ENCODE measurements around the gene SLC27A2.

Gene SLC27A2

DNA sequence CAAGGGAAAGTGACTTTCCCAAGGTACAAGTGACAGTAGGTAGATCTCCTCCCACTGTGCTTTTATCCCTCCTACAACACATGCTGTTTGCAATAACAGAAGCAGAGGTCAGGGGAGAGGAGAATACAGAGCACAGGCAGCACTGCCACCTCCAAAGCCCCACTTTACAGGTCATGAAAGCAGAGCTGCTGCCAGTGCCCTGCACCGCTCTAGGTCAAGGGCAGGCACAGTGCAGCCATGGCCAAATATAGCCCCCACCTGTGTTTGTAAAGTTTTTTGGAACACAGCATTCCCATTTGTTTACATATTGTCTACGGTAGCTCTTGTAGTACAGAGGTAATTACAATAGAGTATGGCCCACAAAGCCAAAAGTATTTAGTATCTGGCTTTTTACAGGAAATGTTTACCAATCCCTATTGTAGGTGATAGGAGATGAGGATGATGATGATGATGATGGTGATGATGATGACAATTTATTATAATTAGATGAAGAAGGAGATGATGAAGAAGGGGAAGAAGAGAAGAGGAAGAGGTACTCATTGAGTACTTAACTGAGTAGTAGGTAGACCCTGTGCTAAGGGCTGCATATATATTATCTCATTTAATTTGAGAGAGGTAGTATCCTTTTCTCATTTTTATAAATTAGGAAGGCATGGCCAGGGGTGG lies 63.1 kb downstream of the SLC27A2 start:
- DNase-seq, result no peak

DNA sequence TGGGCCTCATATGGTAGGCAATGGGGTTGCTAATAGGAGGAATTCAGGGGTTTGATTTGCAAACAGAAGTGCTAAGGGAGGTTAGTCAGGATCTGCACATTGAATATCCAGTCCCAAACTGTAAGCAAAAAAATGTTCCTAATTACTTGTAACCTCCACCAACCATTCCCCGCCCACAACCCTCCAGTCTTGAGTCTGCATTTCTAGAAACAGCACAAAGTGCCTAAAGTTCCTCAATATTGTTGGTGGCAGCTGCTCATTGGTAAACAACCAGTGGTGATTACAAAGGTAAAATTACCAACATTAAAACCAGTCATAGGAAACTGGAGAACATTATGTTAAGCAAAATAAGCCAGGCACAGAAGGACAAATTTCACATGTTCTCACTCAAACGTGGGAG lies 64.6 kb downstream of the SLC27A2 start:
- DNase-seq, result no peak

DNA sequence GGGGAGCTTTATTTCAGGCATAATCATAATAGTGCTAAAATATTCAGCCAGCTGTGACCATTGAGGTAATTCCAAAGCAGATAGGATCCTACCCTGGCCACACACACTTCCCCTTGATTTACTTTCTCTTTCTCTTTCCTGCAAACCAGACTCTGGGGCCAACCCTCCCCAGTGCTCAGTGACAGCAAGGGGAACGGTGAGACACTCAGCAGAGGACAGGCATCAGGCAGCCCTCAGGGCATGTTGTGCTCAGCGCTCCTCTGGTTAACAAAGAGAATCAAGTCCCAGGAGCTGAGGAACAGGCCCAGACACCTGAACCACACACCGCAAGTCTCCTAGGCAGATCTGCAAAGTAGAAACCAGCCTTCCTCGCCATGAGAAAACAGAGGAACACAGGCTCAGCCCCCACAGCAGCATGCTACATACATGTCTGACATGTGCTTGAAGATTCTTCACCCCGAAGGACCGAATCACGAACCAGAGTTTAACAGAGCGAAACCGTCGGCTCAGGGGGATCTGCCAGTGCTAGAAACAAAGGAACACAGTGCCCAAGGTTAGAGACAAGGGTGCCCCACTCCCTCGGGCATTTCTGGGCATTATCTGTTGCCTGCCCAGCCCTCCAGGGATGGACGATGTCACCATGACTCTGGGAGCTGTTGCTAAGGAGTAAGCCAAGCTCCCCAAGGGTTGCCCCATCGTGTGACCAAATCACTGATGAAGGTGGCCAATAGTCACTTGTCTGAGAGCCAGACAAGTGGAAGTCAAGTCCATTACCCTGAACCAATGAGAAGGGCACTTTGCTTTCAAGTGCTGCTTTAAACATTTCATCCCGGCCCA lies 66.0 kb downstream of the SLC27A2 start:
- DNase-seq, result no peak

DNA sequence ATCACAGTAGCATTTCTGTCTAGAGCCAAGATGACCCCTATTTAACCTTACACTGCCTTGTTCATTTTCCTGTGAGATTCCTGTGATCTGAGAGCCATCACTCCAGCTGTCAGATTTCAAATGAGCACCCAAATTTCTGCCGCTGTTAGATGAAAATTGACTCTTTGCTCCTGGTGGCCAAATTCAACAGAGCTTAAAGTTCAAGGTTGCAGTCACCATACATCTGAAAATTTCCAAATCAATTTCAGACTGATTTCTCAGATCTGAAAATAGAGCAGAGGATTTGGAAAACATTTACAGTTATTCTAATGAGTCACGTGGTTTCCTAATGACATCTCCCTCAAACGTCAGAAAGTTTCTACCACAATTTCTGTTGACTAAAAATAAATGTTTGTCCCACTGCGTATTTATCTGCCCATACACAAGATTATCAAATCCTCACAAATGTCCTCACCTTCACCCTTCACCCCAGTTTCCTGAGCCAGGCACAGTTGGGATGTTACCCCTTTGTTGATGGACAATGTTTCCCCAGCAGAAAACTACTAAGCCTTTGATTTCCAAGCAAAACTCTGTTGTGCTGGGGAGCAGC lies 67.1 kb downstream of the SLC27A2 start:
- DNase-seq, result no peak

DNA sequence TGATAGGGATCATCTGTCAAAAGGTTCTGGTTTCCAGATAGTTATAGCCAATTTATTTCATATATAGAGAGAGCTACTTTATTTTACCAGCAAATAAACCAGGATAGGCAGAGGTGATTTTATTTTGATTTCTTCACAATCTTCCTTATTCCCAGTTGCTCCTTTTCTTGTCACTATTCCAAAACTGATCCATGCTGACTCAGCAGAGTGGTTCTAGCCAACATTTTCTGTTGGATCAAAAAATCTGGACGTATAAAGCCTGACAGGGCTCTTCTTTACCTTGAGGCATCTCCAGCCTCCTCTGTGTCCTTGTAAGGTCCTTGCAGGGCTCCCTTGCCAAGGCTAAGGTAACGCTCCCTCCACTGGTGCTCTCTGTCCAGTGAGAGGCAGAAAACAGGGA lies 67.7 kb downstream of the SLC27A2 start:
- no peak for DNase-seq

DNA sequence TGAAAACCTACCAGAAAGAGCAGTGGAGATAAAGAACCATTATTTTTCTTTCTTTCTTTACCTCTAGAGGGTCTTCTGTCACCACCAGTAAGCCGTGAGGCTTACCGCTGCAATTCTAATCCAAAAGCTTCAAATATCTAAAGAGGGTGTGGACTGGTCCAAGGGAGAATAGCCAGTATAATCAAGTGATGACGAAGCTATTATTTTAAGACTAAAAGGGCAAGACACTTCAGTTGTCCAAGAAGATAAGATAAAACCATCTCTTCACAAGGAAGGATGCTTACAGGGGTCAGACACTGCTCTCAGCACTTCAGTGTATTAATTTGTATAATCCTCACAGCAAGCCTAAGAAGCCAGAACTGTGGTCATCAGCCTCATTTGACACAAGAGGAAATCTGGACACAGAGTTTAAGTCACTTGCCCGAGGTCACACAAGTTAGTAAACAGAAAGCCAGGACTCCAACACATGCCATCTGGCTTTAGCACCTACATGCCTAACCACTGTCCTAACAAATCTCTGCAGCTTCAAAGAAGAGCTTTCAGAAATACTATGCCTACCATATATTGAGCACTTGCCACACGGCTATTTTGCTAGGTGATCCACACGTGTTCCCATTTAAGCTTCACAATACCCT lies 68.9 kb downstream of the SLC27A2 start:
- no peak for DNase-seq

DNA sequence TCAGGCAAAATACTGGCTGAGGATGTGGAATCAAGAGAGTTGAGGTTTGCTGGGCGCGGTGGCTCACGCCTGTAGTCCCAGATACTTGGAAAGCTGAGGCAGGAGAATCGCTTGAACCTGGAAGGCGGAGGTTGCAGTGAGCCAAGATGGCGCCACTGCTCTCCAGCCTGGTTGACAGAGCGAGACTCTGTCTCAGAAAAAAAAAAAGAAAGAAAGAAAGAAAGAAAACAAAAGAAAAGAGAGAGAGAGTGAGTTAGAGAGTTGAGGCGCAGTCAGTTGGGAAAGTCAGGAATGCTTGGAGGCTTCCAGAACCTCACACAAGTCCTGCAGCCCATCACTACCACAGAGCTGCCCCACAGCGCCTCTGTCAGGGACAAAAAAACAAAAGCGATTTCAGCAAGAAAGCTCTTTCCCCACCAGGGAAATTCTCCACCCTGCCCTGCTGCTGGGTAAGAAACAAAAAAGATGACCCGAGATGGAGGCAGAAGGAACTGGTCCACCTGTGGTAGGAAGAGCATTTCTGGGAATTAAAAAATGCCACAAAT lies 69.7 kb downstream of the SLC27A2 start:
- DNase-seq, result no peak

DNA sequence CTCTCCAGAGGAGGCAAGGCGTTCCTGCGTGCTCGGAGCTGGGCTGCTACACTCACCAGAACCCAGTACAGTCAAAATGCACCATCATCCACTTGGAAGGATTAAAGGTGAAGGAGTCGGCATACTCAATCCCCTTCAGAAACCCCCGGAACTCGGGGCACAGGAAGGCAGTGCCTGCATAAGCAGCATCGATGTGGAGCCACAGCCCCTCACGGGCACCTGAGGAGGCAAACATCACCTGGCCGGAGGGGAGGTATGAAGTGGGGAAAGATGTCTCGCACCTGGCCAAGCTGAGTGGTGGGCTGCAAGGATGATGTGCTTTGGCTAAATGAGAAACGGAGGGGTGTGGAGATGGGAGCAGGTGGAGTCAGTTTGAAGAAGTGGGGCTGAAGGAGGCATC lies 70.6 kb downstream of the SLC27A2 start:
- DNase-seq, result no peak

DNA sequence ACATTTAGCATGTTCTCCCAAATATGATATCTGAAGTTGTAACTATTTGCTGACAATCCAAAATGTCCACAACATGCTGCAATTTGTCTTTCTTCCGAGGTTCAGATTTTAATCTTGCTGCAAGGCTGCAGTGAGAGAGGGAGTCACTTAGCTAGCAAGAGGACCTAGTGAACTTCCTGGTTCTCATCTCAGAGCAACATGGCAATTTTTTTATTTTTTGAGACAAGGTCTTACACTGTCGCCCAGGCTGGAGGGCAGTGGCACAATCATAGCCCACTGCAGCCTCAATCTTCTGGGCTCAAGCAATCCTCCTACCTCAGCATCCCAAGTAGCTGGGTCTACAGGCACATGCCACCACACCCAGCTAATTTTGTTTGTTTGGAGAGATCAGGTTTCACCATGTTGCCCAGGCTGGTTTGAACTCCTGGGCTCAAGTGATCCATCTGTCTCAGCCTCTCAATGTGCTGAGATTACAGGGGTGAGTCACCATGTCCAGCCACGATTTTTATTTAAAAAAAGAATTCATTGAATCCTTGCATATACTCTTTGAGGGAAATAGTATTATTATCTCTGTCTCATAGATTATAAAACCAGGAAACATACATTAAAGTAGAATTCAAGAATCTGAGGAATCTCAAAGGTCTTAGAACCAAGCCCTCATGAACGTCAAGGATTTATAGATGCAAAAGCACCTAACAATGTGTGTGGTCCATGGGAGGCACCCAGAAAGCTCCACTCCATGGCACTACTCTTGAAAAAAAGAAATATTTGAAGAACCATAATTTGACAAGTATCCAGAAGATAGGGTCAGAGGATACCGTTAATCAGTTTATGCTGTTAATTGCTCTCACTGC lies 74.4 kb downstream of the SLC27A2 start:
- no peak for DNase-seq

DNA sequence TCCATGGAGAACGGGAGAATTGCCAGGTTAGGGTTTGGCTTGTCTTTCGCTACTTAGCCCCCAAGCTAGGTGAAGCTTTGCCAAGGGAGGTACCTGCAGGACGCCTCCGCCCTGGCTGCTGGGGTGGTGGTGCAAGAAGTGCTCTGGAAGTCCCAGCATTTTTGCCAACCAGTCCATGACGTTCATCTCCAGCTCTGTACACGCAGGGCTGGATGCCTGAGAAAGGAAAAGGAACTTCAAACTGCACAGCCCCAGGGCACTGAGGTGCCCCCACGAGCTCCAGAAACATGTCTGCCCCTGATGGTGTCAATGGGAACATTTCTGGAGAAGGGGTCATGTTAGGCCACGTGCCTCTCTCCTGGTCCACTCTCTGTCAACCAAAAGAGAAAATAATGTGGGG lies 75.3 kb downstream of the SLC27A2 start:
- no peak for DNase-seq

DNA sequence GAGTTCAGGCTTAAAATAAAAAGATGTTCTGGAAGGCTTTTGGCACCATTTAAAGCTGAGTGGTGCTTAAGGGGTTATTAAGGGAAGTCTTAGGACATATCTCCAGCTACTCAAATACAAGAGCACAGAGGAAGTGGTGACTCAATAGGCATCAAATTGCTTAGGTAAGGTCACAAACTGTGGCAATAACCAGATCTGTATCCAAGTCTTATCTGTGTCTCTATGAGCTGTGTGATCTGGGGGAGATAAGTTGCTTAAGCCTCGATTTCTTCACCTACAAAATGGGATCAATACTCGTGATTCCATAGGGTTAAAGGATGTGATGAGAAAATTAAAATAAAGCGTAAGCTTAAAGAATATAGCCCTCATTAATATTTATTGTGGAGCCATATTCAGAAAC lies 75.9 kb downstream of the SLC27A2 start:
- DNase-seq, result no peak

DNA sequence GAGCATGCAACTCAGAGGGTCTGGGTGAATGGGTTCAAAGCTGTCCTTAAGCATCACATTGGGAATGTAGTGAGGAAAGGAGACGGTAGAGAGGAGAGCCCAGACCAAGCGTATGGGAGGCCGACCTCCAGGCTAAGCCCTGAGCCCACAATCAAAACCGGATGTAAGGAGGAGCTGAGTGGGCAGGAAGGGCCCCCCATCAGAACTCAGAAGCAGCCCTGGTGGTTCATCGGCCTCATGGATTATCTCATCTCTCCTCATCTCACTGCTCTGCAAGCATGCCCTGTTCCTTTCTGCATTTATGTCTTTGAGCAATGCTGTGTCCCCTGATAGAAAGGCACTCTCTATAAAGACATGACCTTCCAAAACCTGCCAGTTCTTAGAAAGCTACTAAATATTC lies 77.3 kb downstream of the SLC27A2 start:
- no peak for DNase-seq

DNA sequence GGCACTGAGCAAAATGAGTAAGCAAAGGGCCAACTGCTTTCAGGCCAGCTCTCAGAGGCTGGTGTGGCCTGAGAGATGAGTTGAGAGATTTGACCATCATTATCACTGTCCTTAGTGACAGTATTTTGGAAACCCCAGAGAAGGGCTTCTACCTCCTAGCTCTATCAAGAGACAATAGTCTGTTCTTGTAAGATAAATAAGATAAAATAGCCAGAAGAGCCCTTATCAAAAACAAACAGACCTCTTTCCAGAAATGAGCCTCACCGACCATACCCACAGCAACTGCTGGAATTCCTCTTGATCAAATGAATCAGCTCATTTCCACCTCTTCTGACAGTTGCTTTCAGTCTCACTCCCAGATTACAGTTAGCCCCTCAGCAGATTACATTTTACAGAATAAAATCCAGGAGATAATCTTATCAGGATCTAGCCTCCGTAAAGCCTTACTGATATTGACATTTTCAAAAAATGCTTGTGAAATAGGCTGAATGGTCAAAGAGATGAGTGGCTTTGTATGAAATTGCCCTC lies 79.0 kb downstream of the SLC27A2 start:
- DNase-seq, result no peak

DNA sequence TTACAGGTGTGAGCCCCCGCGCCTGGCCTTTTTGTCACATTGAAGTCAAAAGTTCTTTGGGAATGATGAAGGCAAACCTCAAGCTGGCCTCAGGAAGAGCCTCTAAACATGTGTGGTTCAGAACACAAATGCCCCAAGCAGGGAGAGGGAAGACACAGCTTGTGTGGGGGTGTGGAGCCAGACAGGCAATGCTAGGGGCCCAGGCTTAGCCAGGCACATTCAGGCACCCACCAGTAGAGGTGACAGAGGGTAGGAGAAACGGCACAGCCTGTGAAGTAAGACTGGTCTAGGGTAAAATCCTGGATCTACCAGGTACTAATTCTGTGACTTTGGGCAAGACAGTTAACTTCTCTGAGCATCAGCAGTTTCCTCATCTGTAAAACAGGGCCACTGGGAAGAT lies 80.0 kb downstream of the SLC27A2 start:
- DNase-seq, result peak; percentile 15

DNA sequence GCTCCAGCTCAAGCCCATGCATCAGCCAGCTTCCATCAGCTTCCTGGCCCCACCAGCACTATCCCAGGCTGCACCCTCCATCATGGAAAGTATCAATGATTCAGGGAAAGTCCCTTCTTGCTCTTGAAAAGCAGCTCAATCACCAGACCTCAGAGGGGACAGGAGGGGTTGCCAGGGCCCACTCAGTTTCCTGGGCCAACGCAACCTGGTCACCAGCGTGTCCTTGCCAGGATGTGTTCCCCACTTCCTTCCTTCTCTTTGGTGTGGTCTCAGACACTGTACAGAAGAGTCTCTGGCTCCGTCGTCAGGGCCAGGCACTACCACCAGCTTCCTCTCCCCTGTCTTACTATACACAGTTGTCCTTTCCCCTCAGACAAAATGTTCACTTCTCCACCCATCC lies 80.5 kb downstream of the SLC27A2 start:
- no peak for DNase-seq

DNA sequence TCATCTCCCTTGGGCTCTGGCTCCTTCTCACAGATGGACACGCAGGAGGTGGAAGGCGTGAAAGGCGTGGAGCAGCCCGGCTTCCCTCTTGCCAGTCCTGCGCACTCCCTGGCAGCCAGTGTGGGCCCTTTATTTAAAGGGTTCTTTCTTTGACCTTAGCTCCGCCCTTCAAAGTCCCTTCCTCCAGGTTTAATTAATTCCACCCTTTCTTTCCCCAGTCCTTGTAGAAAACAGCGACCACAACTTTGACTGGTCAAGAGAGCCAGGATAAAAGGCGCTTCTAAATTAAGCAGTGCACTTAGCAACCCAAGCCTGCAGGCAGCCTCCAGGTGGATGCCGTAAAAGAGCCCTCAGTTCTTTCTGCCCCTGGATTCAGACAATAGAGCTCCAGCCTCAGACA lies 83.6 kb downstream of the SLC27A2 start, which contains the start of gene HDC:
Gene HDC (minus strand): TSS at position 107 of the 400 bp plus-strand sequence. CDS start 103 bp downstream, at position 4.
- DNase-seq, result no peak

DNA sequence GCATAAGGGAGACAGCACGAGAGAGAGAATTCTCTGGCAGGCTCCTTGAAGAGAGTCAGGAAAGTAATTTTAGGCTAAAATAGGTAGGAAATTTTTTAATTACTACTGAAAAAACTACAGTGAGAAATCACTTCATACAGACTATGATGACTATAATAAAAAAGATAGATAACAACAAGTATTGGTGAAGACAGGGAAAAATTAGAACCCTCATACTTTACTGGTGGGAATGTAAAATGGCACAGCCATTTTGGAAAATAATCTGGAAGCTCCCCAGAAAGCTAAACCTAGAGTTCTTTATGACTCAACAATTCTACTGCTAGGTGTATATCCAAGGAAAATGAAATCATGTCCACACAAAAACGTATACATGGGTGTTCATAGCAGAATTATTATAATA lies 85.6 kb downstream of the SLC27A2 start:
- DNase-seq, result no peak

DNA sequence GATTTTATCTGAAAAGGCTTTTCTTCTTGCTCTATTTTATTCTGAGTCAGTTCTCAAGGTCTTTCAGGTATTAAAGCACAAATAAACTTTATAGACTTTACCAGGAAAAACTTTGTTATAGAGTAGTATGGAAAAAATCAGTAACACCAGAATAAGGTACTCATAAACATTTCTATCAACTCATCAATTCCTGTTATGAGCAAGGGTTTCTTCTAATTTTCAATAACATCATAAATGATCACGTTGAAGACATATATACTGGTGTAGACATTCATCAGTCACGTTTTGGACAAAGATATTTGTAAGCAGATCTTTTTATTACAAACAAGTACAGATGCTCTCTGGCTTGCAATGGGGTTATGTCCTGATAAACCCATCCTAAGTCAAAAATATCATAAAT lies 93.1 kb downstream of the SLC27A2 start:
- no peak for DNase-seq

DNA sequence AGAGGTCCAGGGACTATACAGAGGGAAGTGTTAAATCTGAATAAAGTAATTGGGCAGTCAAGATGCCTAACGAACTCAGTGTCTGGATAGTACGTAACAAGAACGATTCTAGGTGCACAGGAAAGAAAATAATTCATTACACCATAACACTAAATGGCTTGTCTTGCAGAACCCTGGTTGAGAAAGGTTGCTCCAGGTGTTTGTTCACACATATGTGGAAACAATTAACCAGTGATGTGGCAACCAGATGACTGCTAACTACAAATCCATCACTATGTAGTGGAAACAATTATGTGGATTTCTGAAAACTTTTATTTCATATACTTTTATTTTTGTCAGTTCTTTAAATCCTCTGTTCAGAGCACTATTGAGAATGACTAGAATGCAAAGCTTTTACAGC lies 93.9 kb downstream of the SLC27A2 start:
- no peak for DNase-seq

DNA sequence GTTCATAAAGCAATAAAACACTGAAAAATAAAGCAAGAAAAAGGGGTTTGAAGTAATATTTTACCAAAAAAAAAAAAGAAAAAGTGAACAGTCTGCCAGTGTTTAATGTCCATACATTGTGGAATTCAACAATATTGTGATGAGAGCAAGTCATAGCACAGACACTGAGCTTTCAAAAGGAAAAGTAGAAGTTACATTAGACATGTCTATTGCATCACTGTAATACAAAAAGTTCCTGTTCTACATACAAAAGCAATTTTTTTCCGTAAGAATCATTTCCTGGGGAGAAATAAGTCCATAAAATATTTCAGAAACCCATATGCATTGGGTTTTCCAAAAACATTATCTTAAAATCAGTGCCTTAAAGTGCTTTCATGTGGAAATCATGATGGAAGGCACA lies 95.4 kb downstream of the SLC27A2 start:
- no peak for DNase-seq

DNA sequence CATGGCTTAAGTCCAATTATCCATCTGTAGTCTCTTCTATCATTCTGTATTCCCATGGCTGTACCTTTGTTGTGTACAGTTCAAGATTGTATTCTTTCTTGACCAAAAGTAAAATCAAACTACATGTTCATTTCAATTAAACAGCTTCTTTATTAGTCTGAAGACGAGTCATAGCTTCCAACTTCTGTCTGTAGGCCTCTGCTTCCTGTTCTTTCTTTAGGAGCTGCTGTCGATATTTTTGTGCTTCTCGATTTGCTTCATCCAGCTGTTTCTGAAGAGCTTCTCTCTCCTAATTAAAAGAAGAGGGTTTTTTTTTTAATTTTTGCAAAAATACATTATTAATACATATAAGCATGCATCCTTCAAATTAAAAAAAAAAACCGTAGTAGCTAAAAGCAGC lies 96.5 kb downstream of the SLC27A2 start:
- DNase-seq, result no peak

DNA sequence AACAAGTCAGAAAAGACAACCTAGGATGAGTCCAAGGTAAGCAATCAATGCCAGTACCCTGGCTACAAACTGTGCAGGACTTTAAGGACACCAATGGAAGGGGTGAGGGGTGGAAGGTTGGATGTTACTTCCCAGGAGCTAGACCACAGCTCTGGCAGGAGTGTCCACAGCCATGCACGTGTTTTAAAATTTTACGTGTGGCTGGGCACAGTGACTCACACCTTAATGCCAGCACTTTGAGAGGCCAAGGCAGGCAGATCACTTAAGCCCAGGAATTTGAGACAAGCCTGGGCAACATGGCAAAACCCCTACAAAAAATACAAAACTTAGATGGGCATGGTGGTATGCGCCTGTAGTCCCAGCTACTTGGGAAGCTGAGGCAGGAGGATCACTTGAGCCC lies 98.3 kb downstream of the SLC27A2 start:
- no peak for DNase-seq

All from 8988T (cell line).